Measurements from ENCODE around the gene CACNA2D3. TPM values are rescaled to one million over a fixed set of nuclear protein-coding genes. Genes with fewer than 3 reads are reported as not detected.

Gene CACNA2D3
- total RNA-seq, 1 experiment from 2014 or later = 6.1 TPM

DNA sequence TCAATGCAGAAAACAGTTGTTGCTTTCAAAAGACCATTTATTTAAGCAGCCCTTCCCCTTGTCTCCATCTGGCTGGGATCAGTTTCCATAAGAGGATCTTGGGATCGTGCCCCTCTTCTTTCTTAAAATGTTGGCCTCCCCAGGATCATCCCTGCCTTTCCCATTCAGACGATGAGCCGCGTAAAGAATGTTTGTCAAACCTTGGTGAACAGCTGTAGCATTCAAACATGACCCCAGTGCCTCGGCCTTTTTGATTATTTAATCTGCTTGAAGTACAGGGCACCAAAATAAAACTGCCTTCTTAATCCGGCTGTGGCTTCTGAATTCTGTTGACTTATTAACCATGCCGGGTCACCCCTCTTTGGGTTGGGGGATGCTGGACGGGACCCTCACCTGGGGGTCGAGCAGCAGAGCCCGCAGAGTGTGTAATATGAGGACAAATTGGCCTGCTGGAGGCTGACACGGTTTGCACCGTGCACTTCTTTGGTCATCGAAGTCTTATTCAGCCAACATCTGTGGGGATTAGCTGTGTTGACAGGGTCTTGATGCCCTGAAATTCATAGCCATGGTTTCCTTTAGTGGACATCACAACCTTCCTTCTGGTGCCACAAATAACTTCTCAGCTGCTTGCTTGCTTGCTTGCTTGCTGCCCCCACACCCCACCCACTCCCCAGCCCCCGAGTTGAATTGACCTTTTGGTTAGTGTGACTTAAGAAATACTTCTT, 805.9 kb downstream of the CACNA2D3 start, which contains the start of gene LRTM1:
Gene LRTM1 (minus strand): TSS at position 14 of the 725 bp plus-strand sequence. CDS start 148 bp downstream, outside the sequence.
- DNase-seq (ENCODE audit: low read depth) = no peak
- in situ Hi-C loops (cut with HindIII; ENCODE audit: low pct_unique_long_range_greater_than_20kb, low sequenced_read_pairs) = no loop called here

GRCh38 chr3:54931182-54931581, 808.8 kb downstream of the CACNA2D3 start:
- in situ Hi-C loops (cut with HindIII; ENCODE audit: low pct_unique_long_range_greater_than_20kb, low sequenced_read_pairs) = no loop called here
- no peak for DNase-seq (ENCODE audit: low read depth)

DNA sequence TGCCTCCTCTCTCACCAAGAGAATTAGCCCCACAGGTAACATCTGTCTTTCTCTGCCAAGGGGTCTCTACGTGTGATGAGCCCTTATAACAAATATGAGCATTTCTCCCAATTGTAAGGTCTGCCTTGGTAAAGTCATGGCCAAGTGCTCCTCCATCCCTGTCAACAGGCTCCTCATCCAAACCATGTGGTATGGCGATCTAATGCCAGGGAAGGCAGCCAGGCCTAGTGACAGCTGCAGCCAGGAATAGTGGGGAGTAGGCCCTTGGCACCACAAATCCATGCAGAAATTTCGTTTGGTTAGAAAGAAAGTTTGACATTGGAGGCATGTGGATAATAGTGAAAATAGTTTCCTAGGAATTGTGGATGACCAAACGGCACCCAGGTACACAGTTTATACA, 810.3 kb downstream of the CACNA2D3 start:
- in situ Hi-C loops (cut with HindIII; ENCODE audit: low pct_unique_long_range_greater_than_20kb, low sequenced_read_pairs) = no loop called here
- DNase-seq (ENCODE audit: low read depth) = no peak

- no peak for DNase-seq (ENCODE audit: low read depth)
- in situ Hi-C loops (cut with HindIII; ENCODE audit: low pct_unique_long_range_greater_than_20kb, low sequenced_read_pairs) = no loop called here
These were observed 813.5 kb downstream of the CACNA2D3 start for GRCh38 chr3:54935869-54936268.

DNA sequence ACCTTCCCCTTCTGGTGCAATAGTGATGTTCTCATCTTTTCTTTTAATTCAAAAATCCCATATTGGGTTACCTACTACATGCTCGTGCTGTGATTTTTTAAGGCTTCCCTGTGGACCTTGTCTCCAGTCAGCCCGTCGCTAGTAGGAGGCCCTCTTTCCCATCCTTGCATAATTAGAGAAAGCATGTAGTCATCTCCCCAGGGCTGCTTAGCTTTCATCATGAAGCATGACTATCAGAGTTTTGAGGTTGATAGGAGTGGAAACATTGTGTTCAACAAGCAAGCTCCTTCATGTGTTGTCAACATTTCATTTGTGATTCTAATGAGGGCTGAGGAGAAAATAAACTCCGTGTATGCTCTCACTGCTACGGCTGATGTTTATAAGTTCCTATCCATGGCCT, 814.2 kb downstream of the CACNA2D3 start:
- no peak for DNase-seq (ENCODE audit: low read depth)
- in situ Hi-C loops (cut with HindIII; ENCODE audit: low pct_unique_long_range_greater_than_20kb, low sequenced_read_pairs) = no loop called here

DNA sequence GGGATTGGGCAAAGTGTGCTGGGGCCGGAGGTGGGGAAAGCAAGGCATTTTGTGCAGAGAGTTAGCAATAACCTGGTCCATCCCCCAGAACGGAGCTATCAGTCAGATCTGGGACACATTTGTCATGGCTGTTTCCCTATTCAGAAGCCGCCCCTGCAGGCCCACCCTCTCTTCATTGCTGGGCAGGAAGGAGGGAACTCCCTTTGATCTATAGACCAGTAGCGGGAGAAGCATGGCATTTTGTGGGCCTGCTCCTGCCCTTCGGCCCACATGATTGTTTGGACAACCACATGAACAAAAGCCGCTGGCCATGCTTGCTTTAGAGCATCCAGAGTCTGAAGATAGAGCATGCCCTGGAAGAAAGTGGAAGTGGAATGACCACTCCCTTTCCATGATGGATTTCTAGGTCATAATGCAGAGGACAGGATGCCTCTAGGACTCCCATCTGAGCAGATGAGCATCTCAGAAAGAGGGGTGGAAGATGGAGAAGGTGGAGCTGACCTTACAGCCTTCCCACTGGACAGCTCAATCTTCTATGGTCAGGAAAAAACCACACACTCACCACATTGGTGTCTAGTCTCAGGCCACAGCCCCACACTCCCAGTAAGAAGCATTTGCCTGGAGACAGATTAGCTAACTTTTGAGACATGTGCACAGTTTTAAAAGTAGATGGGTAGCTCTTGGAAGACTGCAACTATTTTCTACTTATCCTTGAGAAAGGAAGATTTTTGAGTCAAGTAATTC, 817.4 kb downstream of the CACNA2D3 start:
- in situ Hi-C loops (cut with HindIII; ENCODE audit: low pct_unique_long_range_greater_than_20kb, low sequenced_read_pairs) = no loop called here
- DNase-seq (ENCODE audit: low read depth) = no peak

DNA sequence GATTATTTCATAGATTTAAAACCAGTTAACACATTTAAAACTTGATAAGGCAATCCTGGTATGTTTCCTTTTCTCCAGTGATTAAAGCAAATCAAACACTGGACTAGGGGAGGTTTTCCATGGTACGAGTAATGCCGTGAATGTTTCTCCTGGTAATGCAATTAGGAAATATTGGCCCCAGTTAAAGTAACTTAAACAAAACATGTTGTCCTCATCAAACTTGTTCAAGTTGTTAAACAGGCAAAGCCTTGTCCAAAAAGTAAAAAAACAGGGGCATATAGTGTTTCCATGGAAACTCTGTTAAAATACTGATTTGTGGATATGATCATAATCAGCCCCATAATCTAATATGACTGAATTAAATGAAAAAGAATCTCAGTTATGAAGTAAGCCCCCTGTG, 818.6 kb downstream of the CACNA2D3 start:
- DNase-seq (ENCODE audit: low read depth) = no peak
- in situ Hi-C loops (cut with HindIII; ENCODE audit: low pct_unique_long_range_greater_than_20kb, low sequenced_read_pairs) = no loop called here

DNA sequence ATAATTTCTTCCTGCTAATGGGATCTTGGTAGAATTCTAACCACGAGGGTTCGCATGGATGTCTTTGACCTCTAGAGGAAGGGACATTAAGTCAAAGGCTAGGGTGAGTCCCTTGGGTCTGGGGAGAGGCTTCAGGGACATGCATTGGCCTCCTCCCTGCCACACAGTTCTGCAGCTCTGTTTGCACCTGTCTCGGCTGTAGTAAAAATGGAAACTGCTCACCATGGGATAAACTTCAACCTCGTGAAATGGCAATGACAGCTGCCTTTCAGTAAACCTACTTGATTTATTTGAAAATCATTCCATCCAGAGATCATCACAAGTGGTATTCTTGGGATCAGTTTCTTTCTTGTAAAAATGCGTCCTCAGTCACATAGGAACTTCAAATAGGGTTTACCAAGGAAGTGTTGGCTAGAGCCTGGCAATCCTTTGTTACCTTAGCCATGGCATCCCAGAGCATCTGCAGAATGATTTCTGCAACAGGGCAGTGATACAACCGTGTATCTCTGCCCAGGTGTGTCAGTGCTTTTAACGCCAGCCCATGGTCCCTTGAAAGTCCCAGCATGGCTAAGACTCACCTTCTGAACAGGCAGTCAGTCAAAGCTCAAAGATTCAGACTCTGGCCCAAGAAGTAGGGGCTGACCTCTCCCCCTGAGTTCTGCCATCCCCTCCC, 819.5 kb downstream of the CACNA2D3 start:
- DNase-seq (ENCODE audit: low read depth) = no peak
- in situ Hi-C loops (cut with HindIII; ENCODE audit: low pct_unique_long_range_greater_than_20kb, low sequenced_read_pairs) = no loop called here

- no peak for DNase-seq (ENCODE audit: low read depth)
- in situ Hi-C loops (cut with HindIII; ENCODE audit: low pct_unique_long_range_greater_than_20kb, low sequenced_read_pairs) = no loop called here
These were observed 827.2 kb downstream of the CACNA2D3 start for GRCh38 chr3:54949491-54950044.

DNA sequence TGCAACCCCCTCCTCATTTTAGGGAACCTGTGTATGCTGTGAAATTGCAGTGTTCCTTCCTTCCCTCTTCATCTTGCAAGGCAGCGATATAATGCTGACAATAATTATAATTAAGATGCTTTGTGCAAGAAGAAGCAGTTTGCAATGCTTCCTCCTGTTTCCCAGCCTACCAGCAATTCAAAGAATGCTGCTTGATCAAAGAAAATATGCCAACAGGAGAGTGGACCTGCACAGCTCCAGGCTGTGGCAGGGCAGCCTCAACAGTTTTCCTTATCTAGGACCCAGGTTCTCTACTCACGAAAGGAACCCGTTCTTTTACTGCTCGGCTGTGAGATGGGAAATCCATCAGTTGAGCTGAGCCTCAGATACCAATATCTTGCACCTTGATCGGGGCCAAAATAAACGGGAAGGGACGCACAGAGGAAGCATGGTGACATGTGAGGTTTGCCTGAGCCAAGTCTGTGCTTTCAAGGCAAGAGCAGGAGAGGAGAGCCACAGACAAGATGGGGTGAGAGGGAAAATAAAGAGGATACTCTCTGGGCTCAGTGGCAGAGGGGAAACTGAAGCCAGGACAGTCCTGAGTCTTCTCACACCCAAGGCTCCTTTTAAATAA, 828.1 kb downstream of the CACNA2D3 start:
- in situ Hi-C loops (cut with HindIII; ENCODE audit: low pct_unique_long_range_greater_than_20kb, low sequenced_read_pairs) = no loop called here
- DNase-seq (ENCODE audit: low read depth) = no peak

- in situ Hi-C loops (cut with HindIII; ENCODE audit: low pct_unique_long_range_greater_than_20kb, low sequenced_read_pairs) = no loop called here
- no peak for DNase-seq (ENCODE audit: low read depth)
These were observed 829.1 kb downstream of the CACNA2D3 start for GRCh38 chr3:54951405-54951804.

DNA sequence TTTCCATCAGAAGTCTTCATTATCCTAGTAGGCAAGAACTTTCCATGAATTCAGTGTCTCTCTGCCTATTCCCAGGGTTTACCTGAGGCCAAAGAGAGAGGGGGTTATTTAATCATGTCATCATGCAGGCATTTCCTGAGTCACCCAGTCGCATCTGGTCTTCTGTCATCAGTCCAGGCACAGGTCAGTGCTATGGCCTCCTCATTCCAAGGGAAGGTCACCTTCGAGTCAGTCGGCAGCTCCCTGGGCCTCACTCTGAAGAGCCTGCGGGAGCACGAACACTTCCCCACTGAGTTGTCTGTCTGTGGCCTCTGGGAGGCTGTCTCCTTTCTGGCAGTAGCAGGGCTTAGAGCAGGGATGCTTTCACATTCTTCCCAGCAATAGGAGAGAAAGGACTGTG, 831.7 kb downstream of the CACNA2D3 start:
- peak; percentile 57 for DNase-seq (ENCODE audit: low read depth)
- in situ Hi-C loops (cut with HindIII; ENCODE audit: low pct_unique_long_range_greater_than_20kb, low sequenced_read_pairs) = no loop called here

DNA sequence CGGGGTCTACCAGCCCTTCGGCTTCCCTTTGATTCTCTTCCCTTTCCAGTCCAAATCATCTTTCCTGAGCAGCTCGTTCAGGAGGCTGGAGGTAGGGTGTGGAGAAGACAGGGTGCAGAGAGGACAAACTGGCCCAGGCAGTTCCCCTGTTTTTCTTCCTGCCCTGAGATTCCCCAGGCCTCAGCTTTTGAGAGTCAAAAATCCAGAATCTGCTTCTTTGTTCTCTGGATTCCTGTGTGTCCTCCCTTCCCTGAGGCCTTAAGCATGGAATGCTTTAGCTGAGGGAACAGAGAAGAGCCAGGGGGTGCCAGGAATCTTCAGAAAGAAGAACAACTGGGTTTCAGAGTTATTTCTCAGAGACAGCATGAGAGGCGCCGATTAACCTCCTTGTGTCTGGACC, 832.2 kb downstream of the CACNA2D3 start:
- in situ Hi-C loops (cut with HindIII; ENCODE audit: low pct_unique_long_range_greater_than_20kb, low sequenced_read_pairs) = no loop called here
- no peak for DNase-seq (ENCODE audit: low read depth)

DNA sequence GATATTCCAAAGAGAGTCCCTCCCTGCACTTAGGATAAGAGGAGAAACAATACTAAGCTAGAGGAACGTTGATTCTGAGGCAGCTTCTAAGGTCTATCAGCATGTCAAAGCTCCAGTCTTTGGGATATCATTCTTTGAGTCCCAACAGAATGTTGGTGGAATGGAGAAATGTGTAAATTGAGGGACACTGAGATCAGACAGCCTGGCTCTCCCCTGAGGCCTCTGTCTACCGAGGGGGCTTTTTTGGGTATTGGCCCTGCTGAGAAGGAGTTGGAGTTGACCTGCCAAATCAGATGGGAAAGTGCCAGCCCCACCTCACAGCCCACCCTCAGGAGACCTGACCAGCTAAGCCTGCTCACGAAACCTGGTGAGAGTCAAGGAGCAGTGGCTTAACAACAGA, 833.1 kb downstream of the CACNA2D3 start:
- in situ Hi-C loops (cut with HindIII; ENCODE audit: low pct_unique_long_range_greater_than_20kb, low sequenced_read_pairs) = no loop called here
- DNase-seq (ENCODE audit: low read depth) = no peak

GRCh38 chr3:54955941-54956340, 833.6 kb downstream of the CACNA2D3 start:
- in situ Hi-C loops (cut with HindIII; ENCODE audit: low pct_unique_long_range_greater_than_20kb, low sequenced_read_pairs) = no loop called here
- no peak for DNase-seq (ENCODE audit: low read depth)

DNA sequence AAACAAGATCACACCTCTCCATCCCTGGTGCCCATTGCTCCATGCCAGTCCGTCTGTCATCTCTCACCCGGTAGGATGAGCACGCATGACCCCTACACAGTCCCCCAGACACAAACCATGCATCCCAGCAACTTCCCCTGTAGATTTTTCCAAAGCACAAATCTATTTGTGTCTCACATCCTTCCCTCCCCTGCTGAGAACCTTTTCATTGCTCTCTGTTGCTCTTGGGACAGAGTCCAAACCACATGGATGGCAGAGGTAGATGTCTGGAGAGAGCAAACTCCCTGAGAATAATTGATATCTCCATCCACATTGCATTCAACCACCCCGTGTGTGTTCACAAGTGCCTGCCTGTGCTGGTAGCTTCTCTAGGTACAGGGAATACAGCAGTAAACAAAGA, 835.4 kb downstream of the CACNA2D3 start:
- DNase-seq (ENCODE audit: low read depth) = no peak
- in situ Hi-C loops (cut with HindIII; ENCODE audit: low pct_unique_long_range_greater_than_20kb, low sequenced_read_pairs) = no loop called here

- in situ Hi-C loops (cut with HindIII; ENCODE audit: low pct_unique_long_range_greater_than_20kb, low sequenced_read_pairs) = no loop called here
- no peak for DNase-seq (ENCODE audit: low read depth)
These were observed 837.7 kb downstream of the CACNA2D3 start for GRCh38 chr3:54960082-54960481.

DNA sequence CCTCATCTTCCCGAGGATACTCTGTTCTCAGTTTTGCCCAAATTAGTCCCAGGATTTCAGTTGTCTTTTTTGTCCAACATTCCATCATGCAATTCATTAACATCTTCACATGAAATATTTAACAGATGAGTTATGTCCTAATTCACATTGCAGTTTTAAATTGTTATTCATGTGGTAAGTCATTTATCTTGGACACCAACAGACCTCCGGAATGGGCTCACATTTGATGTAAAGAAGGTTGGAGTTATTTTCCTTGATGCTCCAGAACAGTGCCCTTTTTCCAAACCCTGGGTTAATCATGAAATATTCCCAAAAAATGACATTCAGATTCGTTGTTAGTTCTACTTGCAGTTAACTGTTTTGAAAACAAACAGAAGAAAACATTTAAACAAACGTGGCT, 838.3 kb downstream of the CACNA2D3 start:
- in situ Hi-C loops (cut with HindIII; ENCODE audit: low pct_unique_long_range_greater_than_20kb, low sequenced_read_pairs) = no loop called here
- DNase-seq (ENCODE audit: low read depth) = peak; percentile 18

DNA sequence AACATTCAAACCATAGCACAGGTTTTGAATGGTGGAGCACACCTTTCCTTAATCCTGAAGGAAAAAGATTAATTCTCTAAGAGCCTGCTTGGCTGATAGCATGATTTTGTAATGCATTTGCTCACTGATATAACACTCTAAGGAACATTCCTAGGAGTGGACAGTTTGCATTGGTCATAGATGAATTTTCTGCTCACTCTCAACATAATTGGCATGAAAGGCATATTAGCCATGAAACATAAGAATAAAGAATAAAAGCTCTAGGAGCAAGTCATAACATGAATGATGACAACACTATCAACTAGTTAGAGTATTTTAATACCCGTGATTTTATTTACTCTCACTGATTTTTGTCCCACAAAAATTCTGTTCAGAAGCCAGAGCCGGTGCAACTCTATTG, 839.8 kb downstream of the CACNA2D3 start:
- in situ Hi-C loops (cut with HindIII; ENCODE audit: low pct_unique_long_range_greater_than_20kb, low sequenced_read_pairs) = no loop called here

More for the DNA sequence above, 839.8 kb downstream of the CACNA2D3 start:
- DNase-seq (ENCODE audit: low read depth) = no peak
